CD14-positive monocyte (primary cell): ENCODE measurements around the gene GSTCD. TPM values are rescaled to one million over a fixed set of nuclear protein-coding genes. Genes with fewer than 3 reads are reported as not detected.

ENCODE experiments used
- DNase-seq, 3 donors: peaks; one replicate each; pipeline ENCODE4 v3.0.0-alpha.2; 2011 to 2022
- H2AFZ ChIP-seq: 2 replicates; pipeline ENCODE4 v1.6.0; 2012; ENCODE audit warnings: mild to moderate bottlenecking, low read depth, low read length, inconsistent platforms; ENCODE audit not compliant: insufficient read depth, poor library complexity, severe bottlenecking
- H3K27ac ChIP-seq, 2 donors: 1 replicate in 1 of 2; 2 replicates in 1 of 2; pipeline ENCODE4 v1.5.1; 2012 to 2013; ENCODE audit warnings: low read length in 2 of 2, control low read depth in 1 of 2, inconsistent platforms in 1 of 2, low read depth in 1 of 2, mild to moderate bottlenecking in 1 of 2
- H3K27me3 ChIP-seq, 2 donors: one replicate each; pipeline versions ENCODE4 v1.6.0 to v1.6.1; 2011 to 2013; ENCODE audit warnings: low read length in 2 of 2; ENCODE audit not compliant: control insufficient read depth in 2 of 2, insufficient read depth in 2 of 2
- H3K36me3 ChIP-seq, 2 donors: replicated peaks in 1 of 2; 1 replicate in 1 of 2; 2 replicates in 1 of 2; pipeline versions ENCODE4 v1.5.1 to v1.6.1; 2012 to 2013; ENCODE audit warnings: low read length in 2 of 2, control low read depth in 1 of 2, inconsistent platforms in 1 of 2, mild to moderate bottlenecking in 1 of 2; ENCODE audit not compliant: insufficient read depth in 2 of 2, control insufficient read depth in 1 of 2
- H3K4me1 ChIP-seq, 2 donors: 1 replicate in 1 of 2; 2 replicates in 1 of 2; pipeline versions ENCODE4 v1.5.1 to v1.6.1; 2012 to 2013; ENCODE audit warnings: low read length in 2 of 2, control low read depth in 1 of 2, inconsistent platforms in 1 of 2, mild to moderate bottlenecking in 1 of 2, moderate library complexity in 1 of 2; ENCODE audit not compliant: insufficient read depth in 2 of 2, control insufficient read depth in 1 of 2
- H3K4me2 ChIP-seq: replicated peaks from 2 replicates; pipeline ENCODE3; 2012; ENCODE audit warnings: low read length, moderate library complexity, mild to moderate bottlenecking; ENCODE audit not compliant: poor library complexity, severe bottlenecking; ENCODE audit errors: extremely low read depth
- H3K4me3 ChIP-seq, 3 experiments: fragments of 200-600 bp in 1 of 3; sonication (generic) in 1 of 3; replicated peaks in 1 of 3; 1 replicate in 2 of 3; 2 replicates in 1 of 3; pipeline ENCODE4 v1.5.1; 2011 to 2013; ENCODE audit warnings: low read length in 3 of 3, mild to moderate bottlenecking in 3 of 3, control low read depth in 2 of 3, low read depth in 2 of 3, inconsistent platforms in 1 of 3, moderate library complexity in 1 of 3
- H3K79me2 ChIP-seq: 2 replicates; pipeline ENCODE4 v1.6.0; 2012; ENCODE audit warnings: mild to moderate bottlenecking, control low read depth, inconsistent platforms, low read length, moderate library complexity; ENCODE audit not compliant: insufficient read depth
- H3K9ac ChIP-seq: 2 replicates; pipeline ENCODE4 v1.6.0; 2017; ENCODE audit warnings: low read length, mild to moderate bottlenecking; ENCODE audit not compliant: insufficient read depth, poor library complexity, severe bottlenecking
- H3K9me3 ChIP-seq, 2 donors: replicated peaks in 1 of 2; 1 replicate in 1 of 2; 2 replicates in 1 of 2; pipeline versions ENCODE4 v1.5.1 to v1.6.1; 2012 to 2013; ENCODE audit warnings: low read length in 2 of 2, control low read depth in 1 of 2; ENCODE audit not compliant: control insufficient read depth in 1 of 2, insufficient read depth in 1 of 2
- H4K20me1 ChIP-seq: 2 replicates; pipeline ENCODE4 v1.6.0; 2012; ENCODE audit warnings: mild to moderate bottlenecking, low read length, control low read depth, moderate library complexity; ENCODE audit not compliant: insufficient read depth
- H3K27ac Mint-ChIP-seq, 7 donors: one replicate each; pipeline ENCODE4 v1.8.0; 2020; ENCODE audit warnings: mild to moderate bottlenecking in 7 of 7, mixed read lengths in 7 of 7, moderate library complexity in 6 of 7, inconsistent platforms in 2 of 7
- H3K27me3 Mint-ChIP-seq, 3 donors: one replicate each; pipeline ENCODE4 v1.8.0; 2021 to 2022; ENCODE audit warnings: low read depth in 3 of 3, mild to moderate bottlenecking in 3 of 3, mixed read lengths in 3 of 3, moderate library complexity in 3 of 3, inconsistent platforms in 1 of 3
- H3K36me3 Mint-ChIP-seq, 2 donors: one replicate each; pipeline ENCODE4 v1.8.0; 2020; ENCODE audit warnings: mixed read lengths in 2 of 2, inconsistent platforms in 1 of 2, mild to moderate bottlenecking in 1 of 2
- H3K4me1 Mint-ChIP-seq: one replicate; pipeline ENCODE4 v1.8.0; 2020; ENCODE audit warnings: mild to moderate bottlenecking, mixed read lengths
- H3K4me3 Mint-ChIP-seq, 2 donors: one replicate each; pipeline ENCODE4 v1.8.0; 2020; ENCODE audit warnings: mild to moderate bottlenecking in 2 of 2, mixed read lengths in 2 of 2, moderate library complexity in 1 of 2
- H3K9me3 Mint-ChIP-seq, 7 donors: one replicate each; pipeline ENCODE4 v1.8.0; 2020 to 2022; ENCODE audit warnings: mixed read lengths in 7 of 7, mild to moderate bottlenecking in 6 of 7, moderate library complexity in 6 of 7, inconsistent platforms in 2 of 7
- CTCF ChIP-seq: fragments of 200-600 bp; IDR thresholded peaks from one replicate; pipeline ENCODE4 v1.8.0; 2022; ENCODE audit warnings: antibody characterized with exemption, mild to moderate bottlenecking
- WGBS: methylation state at CpG from one replicate; pipeline ENCODE4 v1.1.5; 2013; ENCODE audit warnings: missing lambda C conversion rate; ENCODE audit not compliant: insufficient coverage; 5-methylcytosine and 5-hydroxymethylcytosine counted together
- intact Hi-C, 2 donors: fragments of 100-400 bp; cut with micrococcal nuclease; formaldehyde crosslinking; loops; one replicate each; pipeline versions ENCODE4 v1.15.0 to v1.15.1; 2023
- polyA plus RNA-seq, 3 donors: library from polyadenylated mRNA; depleted of rRNA in 1 of 3; unstranded in 2 of 3; stranded (reverse) in 1 of 3; fragments of 300-500 nt in 2 of 3; fragments of >200 nt in 1 of 3; fragmentation: Illumina TruSeq in 2 of 3; gene quantifications; 1 replicate in 2 of 3; 2 replicates in 1 of 3; pipeline ENCODE4 v1.2.3, GENCODE V29; 2012 to 2021

The GSTCD gene
- polyA plus RNA-seq, 3 donors: 0.93 to 1.5 (median 1.2) TPM

GRCh38 chr4:105715692-105716278 lies 7.2 kb downstream of the GSTCD start:
- no peaks in the 10 kb centered on the region for H3K27me3 Mint-ChIP-seq
- H3K27ac Mint-ChIP-seq: peak overlapping the region in 1 of 7 donors; percentile 33
- intact Hi-C loops: no loop called here
- no peaks in the 10 kb centered on the region for H3K9me3 Mint-ChIP-seq
- WGBS: 0% methylated on average over 1 of the region's 4 CpGs
- peaks cover 10 to 16% of the 10 kb centered on the region in 2 donors for H3K36me3 Mint-ChIP-seq
- no peak overlapping the region for H2AFZ ChIP-seq
- peak in 2 of 3 donors; percentile 16 to 54 for DNase-seq
- no peaks in the 10 kb centered on the region for H3K79me2 ChIP-seq
- H3K27ac ChIP-seq: no peak overlapping the region
- peaks cover 4 to 6% of the 10 kb centered on the region in 2 donors for H3K4me1 ChIP-seq
- H3K4me1 Mint-ChIP-seq: peaks cover 9% of the 10 kb centered on the region
- H3K9me3 ChIP-seq: no peaks in the 10 kb centered on the region
- no peak overlapping the region for H3K9ac ChIP-seq
- no peak overlapping the region for H3K4me3 ChIP-seq
- peak overlapping the region; percentile 26 for H3K4me2 ChIP-seq
- no peak overlapping the region for H3K4me3 Mint-ChIP-seq
- H4K20me1 ChIP-seq: no peaks in the 10 kb centered on the region
- no peaks in the 10 kb centered on the region for H3K36me3 ChIP-seq
- H3K27me3 ChIP-seq: no peaks in the 10 kb centered on the region
- TF ChIP-seq CTCF: peak; percentile 70

DNA sequence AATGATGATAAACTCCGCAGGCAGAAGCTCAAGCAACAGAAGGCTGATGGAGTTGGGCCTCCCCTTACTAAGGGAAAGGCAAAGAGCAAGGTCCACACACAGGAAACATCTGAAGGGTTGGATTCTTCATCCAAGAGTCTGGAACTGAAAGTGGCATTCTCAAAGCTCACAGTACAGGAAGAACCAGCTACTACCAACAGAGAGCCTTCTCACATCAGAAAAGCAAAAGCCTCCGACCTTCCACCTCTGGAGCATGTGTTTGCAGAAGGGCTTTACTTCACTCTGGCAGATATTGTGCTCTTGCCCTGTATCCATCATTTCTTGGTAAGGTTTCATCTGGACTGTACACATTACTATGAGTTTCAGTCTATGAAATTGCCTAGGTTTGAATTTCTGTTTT lies 10.6 kb downstream of the GSTCD start:
- no peak for TF ChIP-seq CTCF
- Mint-ChIP-seq H3K27ac (no peak overlapping the region), H3K4me1 (peaks cover 4% of the 10 kb centered on the region), H3K27me3 (no peaks in the 10 kb centered on the region), H3K4me3 (no peak overlapping the region), H3K9me3 (no peaks in the 10 kb centered on the region), H3K36me3 (peaks cover 11 to 21% of the 10 kb centered on the region in 2 donors)
- H3K9me3 ChIP-seq: no peaks in the 10 kb centered on the region
- H3K27ac ChIP-seq: no peak overlapping the region
- no peak overlapping the region for H3K4me2 ChIP-seq
- no peaks in the 10 kb centered on the region for H3K79me2 ChIP-seq
- DNase-seq: no peak
- H4K20me1 ChIP-seq: no peaks in the 10 kb centered on the region
- H3K4me3 ChIP-seq: no peak overlapping the region
- no peaks in the 10 kb centered on the region for H3K36me3 ChIP-seq
- H2AFZ ChIP-seq: no peak overlapping the region
- peaks cover under 1% of the 10 kb centered on the region in 2 donors for H3K4me1 ChIP-seq
- intact Hi-C loops: no loop called here
- WGBS: no CpG with 5 or more reads among the region's 2 CpGs
- no peak overlapping the region for H3K9ac ChIP-seq
- no peaks in the 10 kb centered on the region for H3K27me3 ChIP-seq
